Measurements from ENCODE around the gene RICTOR. TPM values are rescaled to one million over a fixed set of nuclear protein-coding genes. Genes with fewer than 3 reads are reported as not detected.

The RICTOR gene
- total and polyA plus RNA-seq, 12 donors = 3.1 to 88.3 (median 45.5) TPM

DNA sequence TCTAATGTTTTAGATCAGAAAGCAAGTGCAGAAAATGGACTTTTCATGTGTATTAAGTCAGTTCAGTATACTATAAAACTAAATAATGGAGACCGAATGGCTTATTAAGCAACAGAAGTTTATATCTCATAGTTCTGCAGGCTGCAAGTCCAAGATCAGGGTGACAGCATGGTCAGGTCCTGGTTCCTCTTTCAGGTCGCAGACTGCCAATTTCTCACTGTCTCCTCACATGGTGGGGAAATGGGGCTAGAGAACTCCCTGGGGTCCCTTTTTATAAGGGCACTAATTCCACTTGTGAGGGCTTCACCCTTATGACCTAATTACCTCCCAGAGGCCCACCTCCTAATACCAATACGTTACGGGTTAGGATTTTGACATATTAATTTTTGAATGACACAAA lies 48.7 kb downstream of the RICTOR start:
- Histone ChIP-seq H3K27me3 (no peaks in the 10 kb centered on the region), H3K4me3 (no peak overlapping the region), H3K4me1 (peaks cover 0 to 47% (median 39%) of the 10 kb centered on the region in 9 donors), H3K9me3 (peaks cover 0 to 20% (median 4%) of the 10 kb centered on the region in 11 donors), H3K36me3 (peaks cover 0 to 38% (median 0%) of the 10 kb centered on the region in 9 donors), H3K27ac (no peak overlapping the region)
- DNase-seq = no peak
- intact Hi-C loops (cut with DNase I) = no loop called here
- no peak for ATAC-seq
- WGBS, 2 donors = 95 to 98% methylated on average over 4 of the region's 4 CpGs
- TF ChIP-seq CTCF (IDR thresholded peaks at IDR 0.05) = no peak

DNA sequence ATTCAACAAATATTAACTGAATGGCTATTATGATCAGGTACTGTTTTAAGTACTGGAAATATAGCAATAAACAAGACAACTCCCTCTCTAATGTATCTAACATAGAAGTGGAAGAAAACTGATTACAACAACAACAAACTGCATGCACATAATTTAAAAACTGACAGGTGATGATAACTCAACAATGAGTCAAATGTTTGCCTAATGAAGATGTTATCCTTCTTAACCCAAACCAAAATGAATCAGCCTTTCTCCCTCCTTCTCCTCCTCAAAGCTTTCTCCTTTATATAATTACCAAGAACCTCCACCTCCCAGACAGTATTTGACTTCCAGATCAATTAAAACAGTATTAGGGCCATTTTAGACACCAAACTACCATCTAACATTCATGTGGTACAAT lies 49.3 kb downstream of the RICTOR start:
- H3K9me3 ChIP-seq = peaks cover 0 to 20% (median 4%) of the 10 kb centered on the region in 11 donors
- DNase-seq (no peak), ATAC-seq (no peak)
- peaks cover 0 to 47% (median 40%) of the 10 kb centered on the region in 9 donors for H3K4me1 ChIP-seq
- no peak overlapping the region for H3K4me3 ChIP-seq
- TF ChIP-seq CTCF (IDR thresholded peaks at IDR 0.05) = no peak
- no peaks in the 10 kb centered on the region for H3K27me3 ChIP-seq
- H3K27ac ChIP-seq = no peak overlapping the region
- H3K36me3 ChIP-seq = peaks cover 0 to 44% (median 0%) of the 10 kb centered on the region in 9 donors
- intact Hi-C loops (cut with DNase I) = loop anchor here in 3 of 10 donors (5.0 kb wide), 2 partner anchors 32 to 42 kb away; no protein-coding TSS in a partner anchor

DNA sequence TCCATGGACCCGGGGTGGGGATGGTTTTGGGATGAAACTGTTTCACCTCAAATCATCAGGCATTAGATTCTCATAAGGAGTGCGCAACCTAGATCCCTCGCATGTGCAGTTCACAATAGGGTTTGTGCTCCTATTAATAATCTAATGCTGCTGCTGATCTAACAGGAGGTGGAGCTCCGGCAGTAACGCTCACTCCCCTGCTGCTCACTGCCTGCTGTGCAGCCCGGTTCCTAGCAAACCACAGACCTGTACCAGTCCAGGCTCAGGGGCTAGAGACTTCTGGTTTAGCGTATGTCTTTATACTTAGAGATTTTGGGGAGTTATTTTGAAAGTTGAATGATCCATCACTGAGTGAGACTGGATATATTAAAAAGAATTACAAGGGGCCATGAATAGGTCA lies 50.2 kb downstream of the RICTOR start:
- DNase-seq (peak in 1 of 2 donors; percentile 13), ATAC-seq (peak; percentile 52 to 87 (median 81))
- intact Hi-C loops (cut with DNase I) = loop anchor here in 3 of 10 donors (5.0 kb wide), 2 partner anchors 33 to 43 kb away; no protein-coding TSS in a partner anchor
- no peak overlapping the region for H3K4me3 ChIP-seq
- no peaks in the 10 kb centered on the region for H3K27me3 ChIP-seq
- peak overlapping the region in 4 of 10 donors; percentile 8 to 49 (median 30) for H3K27ac ChIP-seq
- peaks cover 0 to 48% (median 0%) of the 10 kb centered on the region in 9 donors for H3K36me3 ChIP-seq
- TF ChIP-seq CTCF (IDR thresholded peaks at IDR 0.05) = peak in 2 of 9 donors; percentile 23 to 25
- 61 to 74% methylated on average over 7 of the region's 7 CpGs for WGBS, 2 donors
- H3K4me1 ChIP-seq = peaks cover 0 to 49% (median 40%) of the 10 kb centered on the region in 9 donors
- H3K9me3 ChIP-seq = peaks cover 0 to 20% (median 4%) of the 10 kb centered on the region in 11 donors

DNA sequence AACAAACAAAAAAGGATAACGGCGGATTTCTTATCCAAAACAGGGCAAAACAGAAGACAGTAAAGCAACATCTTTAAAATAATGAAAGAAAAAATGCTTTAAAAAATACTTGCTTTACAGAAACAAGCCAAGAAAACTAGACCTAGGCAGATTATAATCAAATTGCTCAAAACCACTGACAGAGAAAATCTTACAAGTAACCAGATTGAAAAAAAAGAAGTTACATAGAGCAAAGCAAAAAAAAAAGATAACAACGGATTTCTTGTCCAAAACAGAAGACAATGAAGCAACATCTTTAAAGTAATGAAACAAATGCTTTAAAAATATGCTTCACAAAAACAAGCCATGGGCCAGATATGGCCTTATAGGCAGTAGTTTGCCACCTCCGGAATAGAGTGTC lies 51.1 kb downstream of the RICTOR start:
- ATAC-seq (no peak), DNase-seq (no peak)
- Histone ChIP-seq H3K27ac (peak overlapping the region in 3 of 10 donors; percentile 8 to 46 (median 15)), H3K36me3 (peaks cover 0 to 48% (median 0%) of the 10 kb centered on the region in 9 donors), H3K4me3 (no peak overlapping the region), H3K4me1 (peaks cover 0 to 49% (median 40%) of the 10 kb centered on the region in 9 donors), H3K27me3 (no peaks in the 10 kb centered on the region), H3K9me3 (peaks cover 0 to 14% (median 4%) of the 10 kb centered on the region in 11 donors)
- no peak for TF ChIP-seq CTCF (IDR thresholded peaks at IDR 0.05)
- WGBS, 2 donors = 86 to 88% methylated on average over 4 of the region's 4 CpGs
- intact Hi-C loops (cut with DNase I) = loop anchor here in 3 of 10 donors (5.0 kb wide), 2 partner anchors 34 to 44 kb away; no protein-coding TSS in a partner anchor
